ENCODE results near the gene LASP1.
A peak's percentile ranks its signal among the peaks of the same experiment; 100 is the strongest.

The LASP1 gene

DNA sequence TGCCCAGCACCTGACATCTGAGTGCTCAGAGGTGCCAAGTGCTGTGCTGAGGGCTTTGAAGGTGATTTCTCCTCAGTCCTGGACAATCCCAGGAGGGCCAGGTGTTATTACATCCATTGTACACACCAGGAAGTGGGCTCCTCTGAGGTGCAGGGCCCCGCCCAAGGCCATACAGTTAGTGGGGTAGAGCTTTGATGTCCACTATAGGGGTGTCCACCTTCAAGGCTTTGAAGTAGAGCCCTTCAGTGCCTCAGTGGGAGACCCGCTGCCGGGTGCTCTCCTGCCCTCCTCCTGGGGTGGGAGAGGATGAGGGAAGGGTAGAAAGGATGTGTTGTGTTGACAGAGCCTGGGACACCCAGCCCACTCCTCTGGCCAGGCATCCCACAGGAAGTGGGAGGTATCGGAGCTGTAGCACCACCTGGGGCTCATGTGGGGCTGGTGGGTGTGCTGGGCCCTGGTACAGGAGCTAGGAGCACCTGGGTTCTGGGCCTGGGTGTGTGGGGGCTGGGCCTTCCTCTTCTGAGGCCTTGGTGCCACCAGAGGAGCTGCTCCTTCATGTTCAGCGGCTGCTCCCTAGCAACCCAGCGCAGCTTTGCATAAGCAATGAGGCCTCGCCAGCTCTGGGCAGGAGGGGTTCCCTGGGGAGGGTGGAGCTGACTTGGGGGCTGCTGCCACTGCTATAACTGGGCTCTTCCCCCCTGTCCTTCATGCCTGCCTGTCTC is 7.4 kb downstream of the LASP1 start (continued):
- TF ChIP-seq ZFP30 (CRISPR knock-in tag; IDR thresholded peaks at IDR 0.05) (no peak), RARB (CRISPR knock-in tag; IDR thresholded peaks at IDR 0.05) (no peak), GLIS3 (CRISPR knock-in tag; IDR thresholded peaks at IDR 0.05) (no peak), TOX (CRISPR knock-in tag; IDR thresholded peaks at IDR 0.05; ENCODE audit: borderline replicate concordance) (no peak), ZC3H10 (CRISPR knock-in tag; IDR thresholded peaks at IDR 0.05) (no peak)
- TF ChIP-seq, protein P1, sequence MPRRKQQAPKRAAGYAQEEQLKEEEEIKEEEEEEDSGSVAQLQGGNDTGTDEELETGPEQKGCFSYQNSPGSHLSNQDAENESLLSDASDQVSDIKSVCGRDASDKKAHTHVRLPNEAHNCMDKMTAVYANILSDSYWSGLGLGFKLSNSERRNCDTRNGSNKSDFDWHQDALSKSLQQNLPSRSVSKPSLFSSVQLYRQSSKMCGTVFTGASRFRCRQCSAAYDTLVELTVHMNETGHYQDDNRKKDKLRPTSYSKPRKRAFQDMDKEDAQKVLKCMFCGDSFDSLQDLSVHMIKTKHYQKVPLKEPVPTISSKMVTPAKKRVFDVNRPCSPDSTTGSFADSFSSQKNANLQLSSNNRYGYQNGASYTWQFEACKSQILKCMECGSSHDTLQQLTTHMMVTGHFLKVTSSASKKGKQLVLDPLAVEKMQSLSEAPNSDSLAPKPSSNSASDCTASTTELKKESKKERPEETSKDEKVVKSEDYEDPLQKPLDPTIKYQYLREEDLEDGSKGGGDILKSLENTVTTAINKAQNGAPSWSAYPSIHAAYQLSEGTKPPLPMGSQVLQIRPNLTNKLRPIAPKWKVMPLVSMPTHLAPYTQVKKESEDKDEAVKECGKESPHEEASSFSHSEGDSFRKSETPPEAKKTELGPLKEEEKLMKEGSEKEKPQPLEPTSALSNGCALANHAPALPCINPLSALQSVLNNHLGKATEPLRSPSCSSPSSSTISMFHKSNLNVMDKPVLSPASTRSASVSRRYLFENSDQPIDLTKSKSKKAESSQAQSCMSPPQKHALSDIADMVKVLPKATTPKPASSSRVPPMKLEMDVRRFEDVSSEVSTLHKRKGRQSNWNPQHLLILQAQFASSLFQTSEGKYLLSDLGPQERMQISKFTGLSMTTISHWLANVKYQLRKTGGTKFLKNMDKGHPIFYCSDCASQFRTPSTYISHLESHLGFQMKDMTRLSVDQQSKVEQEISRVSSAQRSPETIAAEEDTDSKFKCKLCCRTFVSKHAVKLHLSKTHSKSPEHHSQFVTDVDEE (CRISPR knock-in tag; IDR thresholded peaks at IDR 0.05) = no peak
- TF ChIP-seq, protein P2, sequence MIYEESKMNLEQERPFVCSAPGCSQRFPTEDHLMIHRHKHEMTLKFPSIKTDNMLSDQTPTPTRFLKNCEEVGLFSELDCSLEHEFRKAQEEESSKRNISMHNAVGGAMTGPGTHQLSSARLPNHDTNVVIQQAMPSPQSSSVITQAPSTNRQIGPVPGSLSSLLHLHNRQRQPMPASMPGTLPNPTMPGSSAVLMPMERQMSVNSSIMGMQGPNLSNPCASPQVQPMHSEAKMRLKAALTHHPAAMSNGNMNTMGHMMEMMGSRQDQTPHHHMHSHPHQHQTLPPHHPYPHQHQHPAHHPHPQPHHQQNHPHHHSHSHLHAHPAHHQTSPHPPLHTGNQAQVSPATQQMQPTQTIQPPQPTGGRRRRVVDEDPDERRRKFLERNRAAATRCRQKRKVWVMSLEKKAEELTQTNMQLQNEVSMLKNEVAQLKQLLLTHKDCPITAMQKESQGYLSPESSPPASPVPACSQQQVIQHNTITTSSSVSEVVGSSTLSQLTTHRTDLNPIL (CRISPR knock-in tag; IDR thresholded peaks at IDR 0.05; ENCODE audit: low read depth) = no peak

DNA sequence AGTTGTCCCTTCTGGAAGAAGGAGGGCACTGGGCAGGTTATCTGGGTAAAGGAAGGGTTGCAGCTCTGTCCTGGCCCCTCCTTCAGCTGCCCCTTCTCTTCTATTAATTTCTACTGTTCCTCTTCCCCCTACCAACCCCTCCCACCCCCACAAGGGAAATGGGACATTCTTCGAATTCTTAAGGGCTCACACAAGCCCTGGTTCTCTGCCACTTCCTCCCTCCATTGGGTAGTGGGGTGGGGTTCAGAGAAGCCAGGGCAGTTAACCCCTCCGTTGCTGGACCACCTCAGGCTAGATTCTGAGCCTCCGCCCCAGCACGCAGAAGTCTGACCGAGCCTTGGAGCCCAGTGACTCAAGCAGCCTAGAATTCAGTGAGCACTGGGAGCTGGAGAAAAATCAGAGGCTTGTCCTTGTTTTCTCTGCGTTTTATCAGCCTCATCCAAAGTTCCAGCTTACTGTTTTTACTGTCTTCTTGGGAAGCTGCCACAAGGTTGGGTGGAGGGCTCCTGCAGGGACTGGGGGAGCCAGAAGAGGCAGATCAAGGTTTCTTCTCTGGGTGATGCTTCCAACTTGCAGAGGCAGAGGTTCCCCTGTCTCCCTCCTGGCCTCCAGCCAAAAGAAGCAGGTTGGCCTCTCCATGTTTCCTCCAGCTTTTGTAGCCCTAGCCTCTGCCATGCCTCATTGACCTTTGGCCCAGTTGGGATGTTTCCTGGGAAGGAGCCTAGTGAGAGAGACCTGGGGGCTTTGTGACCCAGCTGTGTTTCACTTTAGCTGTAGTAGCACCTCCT is 10.2 kb downstream of the LASP1 start:
- ATAC-seq = peak; percentile 75
- TF ChIP-seq, protein P1 (CRISPR knock-in tag; IDR thresholded peaks at IDR 0.05) = no peak
- TF ChIP-seq ZFP3 (CRISPR knock-in tag; IDR thresholded peaks at IDR 0.05) (no peak), BACH2 (CRISPR knock-in tag; IDR thresholded peaks at IDR 0.05; ENCODE audit: borderline replicate concordance) (no peak), TCF4 (CRISPR knock-in tag; IDR thresholded peaks at IDR 0.05; ENCODE audit: borderline replicate concordance) (no peak), CSDC2 (CRISPR knock-in tag; IDR thresholded peaks at IDR 0.05) (no peak), ZNF565 (CRISPR knock-in tag; conservative IDR thresholded peaks at IDR 0.05; ENCODE audit: low read depth) (no peak), RARB (CRISPR knock-in tag; IDR thresholded peaks at IDR 0.05) (no peak), ZC3H10 (CRISPR knock-in tag; IDR thresholded peaks at IDR 0.05) (no peak), PPARA (CRISPR knock-in tag; IDR thresholded peaks at IDR 0.05; ENCODE audit: borderline replicate concordance) (no peak), ZNF70 (CRISPR knock-in tag; IDR thresholded peaks at IDR 0.05) (no peak), OSR1 (CRISPR knock-in tag; IDR thresholded peaks at IDR 0.05) (no peak), GLIS3 (CRISPR knock-in tag; IDR thresholded peaks at IDR 0.05) (no peak), ESRRG (CRISPR knock-in tag; IDR thresholded peaks at IDR 0.05) (no peak), TOX (CRISPR knock-in tag; IDR thresholded peaks at IDR 0.05; ENCODE audit: borderline replicate concordance) (no peak), SNAI2 (CRISPR knock-in tag; IDR thresholded peaks at IDR 0.05) (no peak)
- TF ChIP-seq, protein P3, sequence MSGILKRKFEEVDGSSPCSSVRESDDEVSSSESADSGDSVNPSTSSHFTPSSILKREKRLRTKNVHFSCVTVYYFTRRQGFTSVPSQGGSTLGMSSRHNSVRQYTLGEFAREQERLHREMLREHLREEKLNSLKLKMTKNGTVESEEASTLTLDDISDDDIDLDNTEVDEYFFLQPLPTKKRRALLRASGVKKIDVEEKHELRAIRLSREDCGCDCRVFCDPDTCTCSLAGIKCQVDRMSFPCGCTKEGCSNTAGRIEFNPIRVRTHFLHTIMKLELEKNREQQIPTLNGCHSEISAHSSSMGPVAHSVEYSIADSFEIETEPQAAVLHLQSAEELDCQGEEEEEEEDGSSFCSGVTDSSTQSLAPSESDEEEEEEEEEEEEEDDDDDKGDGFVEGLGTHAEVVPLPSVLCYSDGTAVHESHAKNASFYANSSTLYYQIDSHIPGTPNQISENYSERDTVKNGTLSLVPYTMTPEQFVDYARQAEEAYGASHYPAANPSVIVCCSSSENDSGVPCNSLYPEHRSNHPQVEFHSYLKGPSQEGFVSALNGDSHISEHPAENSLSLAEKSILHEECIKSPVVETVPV (CRISPR knock-in tag; IDR thresholded peaks at IDR 0.05) = no peak
- TF ChIP-seq, protein P4, sequence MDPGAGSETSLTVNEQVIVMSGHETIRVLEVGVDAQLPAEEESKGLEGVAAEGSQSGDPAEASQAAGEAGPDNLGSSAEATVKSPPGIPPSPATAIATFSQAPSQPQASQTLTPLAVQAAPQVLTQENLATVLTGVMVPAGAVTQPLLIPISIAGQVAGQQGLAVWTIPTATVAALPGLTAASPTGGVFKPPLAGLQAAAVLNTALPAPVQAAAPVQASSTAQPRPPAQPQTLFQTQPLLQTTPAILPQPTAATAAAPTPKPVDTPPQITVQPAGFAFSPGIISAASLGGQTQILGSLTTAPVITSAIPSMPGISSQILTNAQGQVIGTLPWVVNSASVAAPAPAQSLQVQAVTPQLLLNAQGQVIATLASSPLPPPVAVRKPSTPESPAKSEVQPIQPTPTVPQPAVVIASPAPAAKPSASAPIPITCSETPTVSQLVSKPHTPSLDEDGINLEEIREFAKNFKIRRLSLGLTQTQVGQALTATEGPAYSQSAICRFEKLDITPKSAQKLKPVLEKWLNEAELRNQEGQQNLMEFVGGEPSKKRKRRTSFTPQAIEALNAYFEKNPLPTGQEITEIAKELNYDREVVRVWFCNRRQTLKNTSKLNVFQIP (CRISPR knock-in tag; IDR thresholded peaks at IDR 0.05; ENCODE audit: borderline replicate concordance, low read depth) = no peak
- TF ChIP-seq, protein P2 (CRISPR knock-in tag; IDR thresholded peaks at IDR 0.05; ENCODE audit: low read depth) = no peak
- TF ChIP-seq, protein P5, sequence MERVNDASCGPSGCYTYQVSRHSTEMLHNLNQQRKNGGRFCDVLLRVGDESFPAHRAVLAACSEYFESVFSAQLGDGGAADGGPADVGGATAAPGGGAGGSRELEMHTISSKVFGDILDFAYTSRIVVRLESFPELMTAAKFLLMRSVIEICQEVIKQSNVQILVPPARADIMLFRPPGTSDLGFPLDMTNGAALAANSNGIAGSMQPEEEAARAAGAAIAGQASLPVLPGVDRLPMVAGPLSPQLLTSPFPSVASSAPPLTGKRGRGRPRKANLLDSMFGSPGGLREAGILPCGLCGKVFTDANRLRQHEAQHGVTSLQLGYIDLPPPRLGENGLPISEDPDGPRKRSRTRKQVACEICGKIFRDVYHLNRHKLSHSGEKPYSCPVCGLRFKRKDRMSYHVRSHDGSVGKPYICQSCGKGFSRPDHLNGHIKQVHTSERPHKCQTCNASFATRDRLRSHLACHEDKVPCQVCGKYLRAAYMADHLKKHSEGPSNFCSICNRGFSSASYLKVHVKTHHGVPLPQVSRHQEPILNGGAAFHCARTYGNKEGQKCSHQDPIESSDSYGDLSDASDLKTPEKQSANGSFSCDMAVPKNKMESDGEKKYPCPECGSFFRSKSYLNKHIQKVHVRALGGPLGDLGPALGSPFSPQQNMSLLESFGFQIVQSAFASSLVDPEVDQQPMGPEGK (CRISPR knock-in tag; IDR thresholded peaks at IDR 0.05; ENCODE audit: borderline replicate concordance) = no peak

All from SK-N-SH treated with all-trans-retinoic acid at 6 μM for 48 hours (cell line).